ENCODE data around the gene CCK. TPM values are rescaled to one million over a fixed set of nuclear protein-coding genes. Genes with fewer than 3 reads are reported as not detected.
"Not testable (repeated sequence)": the region's sequence is repeated elsewhere in the genome, so short reads cannot be mapped to it uniquely, and the experiment has no call there.

Gene CCK
- total and polyA plus RNA-seq, 10 donors, result not detected

- H3K36me3 ChIP-seq, result no peaks in the 10 kb centered on the region
- no peak for DNase-seq
- no peak overlapping the region for H3K27ac ChIP-seq
- no peaks in the 10 kb centered on the region for H3K4me1 ChIP-seq
- peaks cover 0 to 3% (median 0%) of the 10 kb centered on the region in 8 donors for H3K9me3 ChIP-seq
- intact Hi-C loops (cut with DNase I; ENCODE audit: low total_unique reads), result no loop called here
- no peak overlapping the region for H3K4me3 ChIP-seq
- WGBS, 5 donors, result 74 to 90% (median 77%) methylated on average over 2 of the region's 2 CpGs
- H3K27me3 ChIP-seq (replicated peaks in 1 of 7), result peaks cover 0 to 21% (median 0%) of the 10 kb centered on the region in 7 donors
- TF ChIP-seq POLR2A (IDR thresholded peaks at IDR 0.05) (no peak), POLR2AphosphoS5 (IDR thresholded peaks at IDR 0.05) (no peak)
- TF ChIP-seq, protein P1, sequence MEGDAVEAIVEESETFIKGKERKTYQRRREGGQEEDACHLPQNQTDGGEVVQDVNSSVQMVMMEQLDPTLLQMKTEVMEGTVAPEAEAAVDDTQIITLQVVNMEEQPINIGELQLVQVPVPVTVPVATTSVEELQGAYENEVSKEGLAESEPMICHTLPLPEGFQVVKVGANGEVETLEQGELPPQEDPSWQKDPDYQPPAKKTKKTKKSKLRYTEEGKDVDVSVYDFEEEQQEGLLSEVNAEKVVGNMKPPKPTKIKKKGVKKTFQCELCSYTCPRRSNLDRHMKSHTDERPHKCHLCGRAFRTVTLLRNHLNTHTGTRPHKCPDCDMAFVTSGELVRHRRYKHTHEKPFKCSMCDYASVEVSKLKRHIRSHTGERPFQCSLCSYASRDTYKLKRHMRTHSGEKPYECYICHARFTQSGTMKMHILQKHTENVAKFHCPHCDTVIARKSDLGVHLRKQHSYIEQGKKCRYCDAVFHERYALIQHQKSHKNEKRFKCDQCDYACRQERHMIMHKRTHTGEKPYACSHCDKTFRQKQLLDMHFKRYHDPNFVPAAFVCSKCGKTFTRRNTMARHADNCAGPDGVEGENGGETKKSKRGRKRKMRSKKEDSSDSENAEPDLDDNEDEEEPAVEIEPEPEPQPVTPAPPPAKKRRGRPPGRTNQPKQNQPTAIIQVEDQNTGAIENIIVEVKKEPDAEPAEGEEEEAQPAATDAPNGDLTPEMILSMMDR (IDR thresholded peaks at IDR 0.05 in 8 of 11, conservative IDR thresholded peaks at IDR 0.05 in 3 of 11), result no peak
These were observed 22.4 kb upstream of the CCK start for GRCh38 chr3:42288385-42288784.

- H3K4me1 ChIP-seq; H3K27ac ChIP-seq; DNase-seq; intact Hi-C loops (cut with DNase I; ENCODE audit: low total_unique reads); H3K36me3 ChIP-seq; H3K4me3 ChIP-seq; H3K9me3 ChIP-seq: not testable (repeated sequence)
- 86 to 92% (median 89%) methylated on average over 7 to 8 of the region's 8 CpGs for WGBS, 5 donors
- peaks cover 0 to 21% (median 0%) of the 10 kb centered on the region in 7 donors for H3K27me3 ChIP-seq (replicated peaks in 1 of 7)
These were observed 21.4 kb upstream of the CCK start for GRCh38 chr3:42287423-42287822.

DNA sequence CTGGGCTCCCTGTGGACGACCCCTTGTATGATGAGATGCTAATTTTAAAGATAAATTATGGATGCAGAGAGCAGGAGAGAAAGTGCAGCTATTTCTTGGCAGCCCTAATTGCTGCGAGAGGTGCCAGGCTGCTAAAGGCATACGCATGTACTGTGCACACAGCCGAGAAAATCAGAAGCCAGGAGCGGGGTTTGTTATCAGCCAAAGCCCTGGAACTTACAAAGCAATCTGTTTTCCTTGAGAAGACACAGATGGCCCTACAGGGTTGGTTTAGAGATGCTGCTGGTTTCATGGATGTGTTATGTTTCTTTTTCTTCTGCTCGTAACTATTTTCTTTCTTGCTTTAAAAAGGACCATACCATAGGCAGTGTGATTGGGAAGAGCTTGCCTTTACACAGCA lies 11.7 kb upstream of the CCK start:
- 65 to 80% (median 78%) methylated on average over 6 of the region's 6 CpGs for WGBS, 5 donors
- Histone ChIP-seq H3K27me3 (replicated peaks in 1 of 7) (no peaks in the 10 kb centered on the region), H3K27ac (no peak overlapping the region), H3K36me3 (no peaks in the 10 kb centered on the region), H3K4me3 (no peak overlapping the region), H3K4me1 (no peaks in the 10 kb centered on the region), H3K9me3 (peaks cover 0 to 34% (median 25%) of the 10 kb centered on the region in 8 donors)
- intact Hi-C loops (cut with DNase I; ENCODE audit: low total_unique reads), result no loop called here
- DNase-seq, result no peak
- TF ChIP-seq POLR2A (IDR thresholded peaks at IDR 0.05) (no peak), POLR2AphosphoS5 (IDR thresholded peaks at IDR 0.05) (no peak)
- TF ChIP-seq, protein P1 (IDR thresholded peaks at IDR 0.05 in 8 of 11, conservative IDR thresholded peaks at IDR 0.05 in 3 of 11), result no peak

- TF ChIP-seq, protein P1 (IDR thresholded peaks at IDR 0.05 in 8 of 11, conservative IDR thresholded peaks at IDR 0.05 in 3 of 11), result no peak
- no peak for TF ChIP-seq POLR2A (IDR thresholded peaks at IDR 0.05)
- no peak for TF ChIP-seq POLR2AphosphoS5 (IDR thresholded peaks at IDR 0.05)
- Histone ChIP-seq H3K36me3 (no peaks in the 10 kb centered on the region), H3K27ac (no peak overlapping the region), H3K4me3 (no peak overlapping the region), H3K9me3 (peaks cover 0 to 36% (median 29%) of the 10 kb centered on the region in 8 donors), H3K27me3 (replicated peaks in 1 of 7) (no peaks in the 10 kb centered on the region), H3K4me1 (no peaks in the 10 kb centered on the region)
- DNase-seq, result no peak
- intact Hi-C loops (cut with DNase I; ENCODE audit: low total_unique reads), result no loop called here
- 62 to 74% (median 72%) methylated on average over 3 of the region's 3 CpGs for WGBS, 5 donors
These were observed 10.5 kb upstream of the CCK start for GRCh38 chr3:42276141-42277132.

All from spleen (tissue), 11 donors.